ENCODE measurements around the gene LIMK1.
"Not testable (repeated sequence)": the region's sequence is repeated elsewhere in the genome, so short reads cannot be mapped to it uniquely, and the experiment has no call there.

Gene LIMK1

GRCh38 chr7:74157605-74158004 lies 74.0 kb downstream of the LIMK1 start:
- Histone ChIP-seq H3K36me3 (ENCODE audit: insufficient read depth, low read length) (no peaks in the 10 kb centered on the region), H3K9ac (ENCODE audit: low read depth, low read length, poor library complexity, severe bottlenecking) (no peak overlapping the region), H3K4me3 (ENCODE audit: low read length, poor library complexity, severe bottlenecking) (no peak overlapping the region), H3K4me1 (ENCODE audit: insufficient read depth, low read length, poor library complexity, severe bottlenecking) (no peaks in the 10 kb centered on the region), H3K27me3 (ENCODE audit: insufficient read depth, low read length, poor library complexity, severe bottlenecking) (no peaks in the 10 kb centered on the region), H4K20me1 (ENCODE audit: insufficient read depth, low read length, poor library complexity, severe bottlenecking) (no peaks in the 10 kb centered on the region), H3F3A (ENCODE audit: low read depth) (no peaks in the 10 kb centered on the region), H3K79me2 (ENCODE audit: insufficient read depth, low read length) (no peaks in the 10 kb centered on the region), H3K4me2 (ENCODE audit: low read depth, low read length, poor library complexity, severe bottlenecking) (no peak overlapping the region), H2AFZ (ENCODE audit: low read length) (no peak overlapping the region), H3K9me3 (ENCODE audit: insufficient read depth, low read depth, low read length) (no peaks in the 10 kb centered on the region), H3K9me2 (replicated peaks; ENCODE audit: low read depth, low read length) (no peaks in the 10 kb centered on the region)
- TF ChIP-seq EZH2phosphoT487 (IDR thresholded peaks at IDR 0.05; ENCODE audit: borderline replicate concordance) (no peak), CTCF (conservative IDR thresholded peaks at IDR 0.05; ENCODE audit: low read length) (no peak)

DNA sequence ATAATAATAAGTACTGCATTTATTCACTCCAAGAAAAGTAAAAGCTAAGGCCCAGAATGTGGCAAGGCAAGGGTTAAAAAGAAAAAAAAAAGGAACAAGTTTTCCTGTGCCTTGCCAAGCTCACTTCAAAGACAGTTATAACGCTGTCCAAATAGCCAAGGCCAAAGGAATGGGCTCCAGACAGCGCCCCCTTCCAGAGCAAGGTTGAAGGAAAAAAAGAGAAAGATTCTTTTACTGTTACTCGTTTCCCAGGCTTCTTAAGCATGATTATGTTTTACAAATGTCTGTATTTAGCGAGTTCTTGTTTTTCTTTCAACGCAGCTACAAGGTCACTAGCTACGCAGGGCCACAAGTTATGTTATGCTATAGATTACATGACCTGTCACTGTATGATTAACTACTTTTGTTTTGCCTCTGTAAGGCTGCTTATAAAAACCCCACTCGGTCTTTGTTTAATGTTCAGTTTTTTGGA lies 81.4 kb downstream of the LIMK1 start:
- no peak overlapping the region for H2AFZ ChIP-seq (ENCODE audit: low read length)
- H4K20me1 ChIP-seq (ENCODE audit: insufficient read depth, low read length, poor library complexity, severe bottlenecking): no peaks in the 10 kb centered on the region
- H3K4me2 ChIP-seq (ENCODE audit: low read depth, low read length, poor library complexity, severe bottlenecking): no peak overlapping the region
- no peaks in the 10 kb centered on the region for H3K79me2 ChIP-seq (ENCODE audit: insufficient read depth, low read length)
- H3K27me3 ChIP-seq (ENCODE audit: insufficient read depth, low read length, poor library complexity, severe bottlenecking): no peaks in the 10 kb centered on the region
- no peak overlapping the region for H3K9ac ChIP-seq (ENCODE audit: low read depth, low read length, poor library complexity, severe bottlenecking)
- no peaks in the 10 kb centered on the region for H3K4me1 ChIP-seq (ENCODE audit: insufficient read depth, low read length, poor library complexity, severe bottlenecking)
- no peaks in the 10 kb centered on the region for H3K9me3 ChIP-seq (ENCODE audit: insufficient read depth, low read depth, low read length)
- no peak overlapping the region for H3K4me3 ChIP-seq (ENCODE audit: low read length, poor library complexity, severe bottlenecking)
- TF ChIP-seq EZH2phosphoT487 (IDR thresholded peaks at IDR 0.05; ENCODE audit: borderline replicate concordance) (no peak), CTCF (conservative IDR thresholded peaks at IDR 0.05; ENCODE audit: low read length) (peak; percentile 46)
- no peaks in the 10 kb centered on the region for H3K36me3 ChIP-seq (ENCODE audit: insufficient read depth, low read length)
- H3K9me2 ChIP-seq (replicated peaks; ENCODE audit: low read depth, low read length): no peaks in the 10 kb centered on the region
- H3F3A ChIP-seq (ENCODE audit: low read depth): no peaks in the 10 kb centered on the region

GRCh38 chr7:74165867-74166593 lies 82.4 kb downstream of the LIMK1 start:
- H3K4me3 ChIP-seq (ENCODE audit: low read length, poor library complexity, severe bottlenecking): no peak overlapping the region
- no peaks in the 10 kb centered on the region for H3K27me3 ChIP-seq (ENCODE audit: insufficient read depth, low read length, poor library complexity, severe bottlenecking)
- no peaks in the 10 kb centered on the region for H3K9me2 ChIP-seq (replicated peaks; ENCODE audit: low read depth, low read length)
- no peak overlapping the region for H3K9ac ChIP-seq (ENCODE audit: low read depth, low read length, poor library complexity, severe bottlenecking)
- H3K4me1 ChIP-seq (ENCODE audit: insufficient read depth, low read length, poor library complexity, severe bottlenecking): no peaks in the 10 kb centered on the region
- H3F3A ChIP-seq (ENCODE audit: low read depth): no peaks in the 10 kb centered on the region
- no peaks in the 10 kb centered on the region for H3K9me3 ChIP-seq (ENCODE audit: insufficient read depth, low read depth, low read length)
- no peak overlapping the region for H2AFZ ChIP-seq (ENCODE audit: low read length)
- H3K79me2 ChIP-seq (ENCODE audit: insufficient read depth, low read length): no peaks in the 10 kb centered on the region
- no peaks in the 10 kb centered on the region for H4K20me1 ChIP-seq (ENCODE audit: insufficient read depth, low read length, poor library complexity, severe bottlenecking)
- H3K4me2 ChIP-seq (ENCODE audit: low read depth, low read length, poor library complexity, severe bottlenecking): no peak overlapping the region
- no peak for TF ChIP-seq EZH2phosphoT487 (IDR thresholded peaks at IDR 0.05; ENCODE audit: borderline replicate concordance)
- no peak for TF ChIP-seq CTCF (conservative IDR thresholded peaks at IDR 0.05; ENCODE audit: low read length)
- no peaks in the 10 kb centered on the region for H3K36me3 ChIP-seq (ENCODE audit: insufficient read depth, low read length)

DNA sequence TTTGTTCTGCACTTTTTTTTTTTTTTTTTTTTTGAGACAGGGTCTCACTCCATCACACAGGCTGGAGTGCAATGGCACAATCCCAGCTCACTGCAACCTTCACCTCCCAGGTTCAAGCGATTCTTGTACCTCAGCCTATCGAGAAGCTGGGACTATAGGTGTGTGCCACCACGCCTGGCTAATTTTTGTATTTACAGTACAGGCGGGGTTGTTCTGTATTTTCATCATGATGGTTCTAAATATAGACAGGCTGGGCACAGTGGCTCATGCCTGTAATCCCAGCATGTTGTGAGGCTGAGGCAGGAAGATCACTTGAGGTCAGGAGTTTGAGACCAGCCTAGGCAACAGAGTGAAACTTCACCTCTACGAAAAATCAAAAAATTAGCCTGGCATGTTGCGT lies 83.7 kb downstream of the LIMK1 start:
- H3K4me2 ChIP-seq (ENCODE audit: low read depth, low read length, poor library complexity, severe bottlenecking); H3F3A ChIP-seq (ENCODE audit: low read depth); H3K36me3 ChIP-seq (ENCODE audit: insufficient read depth, low read length): not testable (repeated sequence)

More for the DNA sequence above, 83.7 kb downstream of the LIMK1 start:
- not testable (repeated sequence) for H2AFZ ChIP-seq (ENCODE audit: low read length); H3K9me3 ChIP-seq (ENCODE audit: insufficient read depth, low read depth, low read length); H3K9me2 ChIP-seq (replicated peaks; ENCODE audit: low read depth, low read length); H3K9ac ChIP-seq (ENCODE audit: low read depth, low read length, poor library complexity, severe bottlenecking); H3K4me1 ChIP-seq (ENCODE audit: insufficient read depth, low read length, poor library complexity, severe bottlenecking); H3K27me3 ChIP-seq (ENCODE audit: insufficient read depth, low read length, poor library complexity, severe bottlenecking); H3K4me3 ChIP-seq (ENCODE audit: low read length, poor library complexity, severe bottlenecking); H4K20me1 ChIP-seq (ENCODE audit: insufficient read depth, low read length, poor library complexity, severe bottlenecking); H3K79me2 ChIP-seq (ENCODE audit: insufficient read depth, low read length)
